ENCODE measurements around the gene RNF207. TPM values are rescaled to one million over a fixed set of nuclear protein-coding genes. Genes with fewer than 3 reads are reported as not detected.

Gene RNF207
- total and polyA plus RNA-seq, 2 of the 8 experiments (the other 6 are each of a cell fraction or from before 2014, with no cell fraction given) = 3.9 to 5.4 TPM

DNA sequence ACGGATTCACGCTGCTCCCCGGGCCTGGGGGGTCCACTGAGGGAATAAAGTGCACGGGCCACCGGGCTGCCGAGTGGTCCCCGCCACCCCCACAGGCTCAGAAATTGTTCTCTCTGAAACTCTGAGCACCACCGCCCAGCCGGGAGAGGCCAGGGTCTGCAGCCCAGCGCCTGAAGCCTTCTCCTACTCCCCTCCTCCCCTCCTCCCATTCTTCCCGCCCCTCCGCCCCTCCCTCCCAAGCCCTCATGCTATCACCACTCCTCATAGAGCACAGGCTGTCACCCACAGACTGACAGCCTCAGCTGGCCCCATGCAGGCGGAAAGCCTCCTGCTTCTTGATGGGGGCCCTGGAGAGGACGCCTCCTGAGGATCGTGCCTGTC is 55.7 kb downstream of the RNF207 start:
- Histone ChIP-seq H3K56ac (replicated peaks; ENCODE audit: insufficient read length, low read depth, low read length) (no peak overlapping the region), H3K4me3 (ENCODE audit: extremely low read depth in 1 of 4, insufficient read depth in 2 of 4, low read depth in 3 of 4, low read length in 4 of 4) (peak overlapping the region; percentile 30 to 87 (median 40)), H4K91ac (replicated peaks; ENCODE audit: insufficient read length, low read length) (no peak overlapping the region), H2AK5ac (ENCODE audit: low read depth, low read length) (no peak overlapping the region), H2BK12ac (ENCODE audit: low read depth, low read length) (no peak overlapping the region), H3K4me2 (ENCODE audit: insufficient read depth in 1 of 2, low read depth in 2 of 2, low read length in 2 of 2) (peak overlapping the region; percentile 70 to 85), H4K8ac (ENCODE audit: extremely low read depth, insufficient read depth, low read length) (no peak overlapping the region), H2BK5ac (ENCODE audit: low read depth, low read length) (no peak overlapping the region), H3K79me2 (ENCODE audit: control insufficient read depth in 1 of 2, insufficient read depth in 2 of 2, low read length in 2 of 2) (no peaks in the 10 kb centered on the region), H3K4me1 (replicated peaks in 1 of 4; ENCODE audit: control insufficient read depth in 3 of 4, insufficient read depth in 4 of 4, low read length in 3 of 4) (peaks cover 0 to 13% (median 3%) of the 10 kb centered on the region in 4 experiments; a peak in 6 of 7 replicates), H2BK15ac (ENCODE audit: low read length) (no peak overlapping the region), H3K23ac (ENCODE audit: insufficient read length) (no peak overlapping the region), H3K36me3 (ENCODE audit: control insufficient read depth in 2 of 4, insufficient read depth in 4 of 4, low read length in 3 of 4) (no peaks in the 10 kb centered on the region), H2BK20ac (ENCODE audit: low read length) (no peak overlapping the region), H2BK120ac (replicated peaks; ENCODE audit: low read depth, low read length) (no peak overlapping the region), H3K23me2 (ENCODE audit: low read depth, low read length) (peaks cover 7% of the 10 kb centered on the region; the same call in 1 of the 2 replicates), H3K27ac (ENCODE audit: low read depth, low read length) (no peak overlapping the region), H3K18ac (ENCODE audit: extremely low read depth, low read length) (no peak overlapping the region), H4K5ac (ENCODE audit: insufficient read length, low read depth, low read length) (no peak overlapping the region), H3K27me3 (replicated peaks in 1 of 4; ENCODE audit: control insufficient read depth in 3 of 4, extremely low read depth in 1 of 4, insufficient read depth in 3 of 4, low read length in 3 of 4) (peaks cover 0 to 20% (median 13%) of the 10 kb centered on the region in 4 experiments; a peak in 3 of 7 replicates), H3K4ac (replicated peaks; ENCODE audit: insufficient read length, low read depth, low read length) (no peak overlapping the region), H3K9ac (replicated peaks in 1 of 4; ENCODE audit: extremely low read depth in 1 of 4, low read depth in 3 of 4, low read length in 3 of 4) (0 out of 7 replicates have a peak overlapping the region, but pooled peaks of 1 of the 4 experiments have one; percentile 1), H3K79me1 (ENCODE audit: low read depth, low read length) (no peaks in the 10 kb centered on the region), H2AFZ (ENCODE audit: low read length) (no peak overlapping the region), H3K14ac (ENCODE audit: insufficient read length) (no peak overlapping the region), H3K9me3 (ENCODE audit: insufficient read depth in 2 of 2, low read depth in 1 of 2, low read length in 1 of 2) (no peaks in the 10 kb centered on the region), H4K20me1 (replicated peaks in 1 of 2; ENCODE audit: control insufficient read depth in 1 of 2, insufficient read depth in 2 of 2, low read length in 2 of 2) (peaks cover 13 to 23% of the 10 kb centered on the region in 2 experiments)
- 34% methylated on average over 4 of the region's 15 CpGs; no CpG with 5 or more reads in 1 of the 2 experiments for WGBS, 2 experiments (ENCODE audit: extremely low coverage in 1 of 2, insufficient coverage in 1 of 2, insufficient read length in 1 of 2, insufficient replicate concordance in 2 of 2, low coverage in 1 of 2, low lambda C conversion rate in 2 of 2, missing lambda C conversion rate in 1 of 2)
- no peak for FAIRE-seq
- ChIA-PET POLR2A (ENCODE audit: partially characterized antibody) (interaction anchor here (1.3 to 2.8 kb wide), 3 partner anchors 13 to 18 kb away, joined by 3 to 17 read pairs (median 4); partner anchors contain the start of gene HES3), CTCF (ENCODE audit: partially characterized antibody) (interaction anchor here (1.0 to 3.0 kb wide), 7 partner anchors 15 to 134 kb away, joined by 3 to 16 read pairs (median 8); no protein-coding TSS in a partner anchor)
- no peak for DNase-seq (ENCODE audit: low read depth in 1 of 2, low spot score in 2 of 2)
- TF ChIP-seq BCL11A (IDR thresholded peaks at IDR 0.05; ENCODE audit: low read depth in 2 of 2, low read length in 2 of 2) = no peak
- TF ChIP-seq KDM1A (IDR thresholded peaks at IDR 0.05; ENCODE audit: borderline replicate concordance, low read length) = no peak
- no peak for TF ChIP-seq YY1 (IDR thresholded peaks at IDR 0.05; ENCODE audit: low read depth, low read length)
- no peak for TF ChIP-seq POU5F1 (IDR thresholded peaks at IDR 0.05; ENCODE audit: low read depth, low read length)
- TF ChIP-seq SIX5 (IDR thresholded peaks at IDR 0.05; ENCODE audit: low read depth, low read length) = no peak
- no peak for TF ChIP-seq EGR1 (IDR thresholded peaks at IDR 0.05; ENCODE audit: borderline replicate concordance, low read depth, low read length)
- TF ChIP-seq CHD2 (IDR thresholded peaks at IDR 0.05; ENCODE audit: low read length) = no peak
- no peak for TF ChIP-seq EZH2 (IDR thresholded peaks at IDR 0.05; ENCODE audit: low read depth, low read length, severe bottlenecking)
- no peak for TF ChIP-seq BRCA1 (IDR thresholded peaks at IDR 0.05; ENCODE audit: low read depth, low read length)
- TF ChIP-seq SUZ12 (IDR thresholded peaks at IDR 0.05; ENCODE audit: low read length) = no peak
- no peak for TF ChIP-seq SP2 (IDR thresholded peaks at IDR 0.05; ENCODE audit: low read length)
- no peak for TF ChIP-seq SP1 (IDR thresholded peaks at IDR 0.05; ENCODE audit: low read depth, low read length)
- no peak for TF ChIP-seq EP300 (IDR thresholded peaks at IDR 0.05; ENCODE audit: borderline replicate concordance in 1 of 2, low read depth in 2 of 2, low read length in 2 of 2)
- TF ChIP-seq CEBPB (IDR thresholded peaks at IDR 0.05; ENCODE audit: low read depth, low read length) = no peak
- no peak for TF ChIP-seq TAF7 (optimal IDR thresholded peaks at IDR 0.05; ENCODE audit: borderline replicate concordance, low read depth, low read length)
